GM12892 (cell line): Measurements from ENCODE around the gene ARMH2.

ENCODE experiments used
- POLR2A ChIP-seq: IDR thresholded peaks from 2 replicates; pipeline ENCODE4 v1.6.1; 2011; ENCODE audit warnings: low read depth, low read length, control low read depth
- POLR2AphosphoS5 ChIP-seq: IDR thresholded peaks from 2 replicates; pipeline ENCODE4 v1.6.1; 2011; ENCODE audit warnings: low read depth, low read length, control low read depth

- TF ChIP-seq POLR2A = no peak
- no peak for TF ChIP-seq POLR2AphosphoS5
Measured at GRCh38 chr6:24763578-24763977, 35.1 kb downstream of the ARMH2 start.
